HepG2 (cell line): ENCODE data around the gene GOLT1A. TPM values are rescaled to one million over a fixed set of nuclear protein-coding genes. Genes with fewer than 3 reads are reported as not detected.

Experiments
- ATF7-NPFF ChIP-seq: sonication (generic); formaldehyde crosslinking; IDR thresholded peaks from 2 replicates; pipeline ENCODE4 v1.8.1; 2023; ENCODE audit warnings: mild to moderate bottlenecking, low read depth, missing genetic modification reagents, moderate library complexity
- BRF2 ChIP-seq: sonication (generic); formaldehyde crosslinking; IDR thresholded peaks from 2 replicates; pipeline ENCODE4 v1.8.1; 2022; ENCODE audit warnings: mild to moderate bottlenecking, missing genetic modification reagents
- CHD2 ChIP-seq: IDR thresholded peaks from 2 replicates; pipeline ENCODE4 v1.6.1; 2011; ENCODE audit warnings: low read depth, low read length, improper control_type of control experiment
- FOXJ3 ChIP-seq: sonication (generic); formaldehyde crosslinking; IDR thresholded peaks from 2 replicates; pipeline ENCODE4 v1.4.0; 2020; ENCODE audit warnings: missing genetic modification reagents, mild to moderate bottlenecking, borderline replicate concordance
- HNRNPLL ChIP-seq: fragments of 200-400 bp; formaldehyde crosslinking; IDR thresholded peaks from 2 replicates; pipeline ENCODE4 v1.6.1; 2017; ENCODE audit warnings: mild to moderate bottlenecking, low read depth, low read length; ENCODE audit not compliant: poor library complexity, severe bottlenecking
- HOXA3 ChIP-seq: sonication (generic); formaldehyde crosslinking; IDR thresholded peaks from 2 replicates; pipeline ENCODE4 v1.5.0; 2020; ENCODE audit warnings: missing genetic modification reagents
- IKZF1 ChIP-seq: fragments of 450-650 bp; IDR thresholded peaks from 2 replicates; pipeline ENCODE4 v1.7.1; 2016
- RARG ChIP-seq: sonication (generic); formaldehyde crosslinking; IDR thresholded peaks from 2 replicates; pipeline ENCODE4 v1.4.0; 2020; ENCODE audit warnings: low read depth, mild to moderate bottlenecking, missing genetic modification reagents
- RBFOX2 ChIP-seq: fragments of 200-400 bp; formaldehyde crosslinking; IDR thresholded peaks from 2 replicates; pipeline ENCODE4 v1.6.1; 2017; ENCODE audit warnings: low read depth, mild to moderate bottlenecking, low read length
- RNF2 ChIP-seq: fragments of 450-650 bp; conservative IDR thresholded peaks from 2 replicates; pipeline ENCODE4 v1.6.1; 2016; ENCODE audit warnings: low read depth
- SCMH1 ChIP-seq: sonication (generic); formaldehyde crosslinking; IDR thresholded peaks from 2 replicates; pipeline ENCODE4 v1.9.0; 2021; ENCODE audit warnings: missing genetic modification reagents, mild to moderate bottlenecking, borderline replicate concordance
- SIN3A ChIP-seq: IDR thresholded peaks from 2 replicates; pipeline ENCODE4 v1.6.1; 2011; ENCODE audit warnings: low read depth, mild to moderate bottlenecking, control low read depth, low read length, borderline replicate concordance
- SNAI1 ChIP-seq: sonication (generic); formaldehyde crosslinking; IDR thresholded peaks from 2 replicates; pipeline ENCODE4 v1.5.0; 2020; ENCODE audit warnings: mild to moderate bottlenecking, missing genetic modification reagents, borderline replicate concordance
- ZNF143 ChIP-seq: sonication (generic); formaldehyde crosslinking; IDR thresholded peaks from 2 replicates; pipeline ENCODE4 v1.4.0; 2020; ENCODE audit warnings: missing genetic modification reagents
- ZNF180 ChIP-seq: sonication (generic); formaldehyde crosslinking; IDR thresholded peaks from 2 replicates; pipeline ENCODE4 v1.4.0; 2020; ENCODE audit warnings: low read depth, missing genetic modification reagents, borderline replicate concordance
- ZNF205 ChIP-seq: IDR thresholded peaks from 2 replicates; pipeline ENCODE4 v1.6.1; 2018; ENCODE audit warnings: missing biosample characterization, missing genetic modification reagents
- ZNF296 ChIP-seq: sonication (generic); formaldehyde crosslinking; conservative IDR thresholded peaks from 2 replicates; pipeline ENCODE4 v1.5.0; 2020; ENCODE audit warnings: mild to moderate bottlenecking, missing genetic modification reagents
- ZNF430 ChIP-seq: sonication (generic); formaldehyde crosslinking; IDR thresholded peaks from 2 replicates; pipeline ENCODE4 v1.9.0; 2021; ENCODE audit warnings: mild to moderate bottlenecking, missing genetic modification reagents
- ZNF660 ChIP-seq: sonication (generic); formaldehyde crosslinking; IDR thresholded peaks from 2 replicates; pipeline ENCODE4 v1.5.1; 2020; ENCODE audit warnings: mild to moderate bottlenecking, low read depth, missing genetic modification reagents, borderline replicate concordance
- polyA plus RNA-seq, 8 experiments: library from polyadenylated mRNA; depleted of rRNA in 3 of 8; stranded (reverse) in 7 of 8; unstranded in 1 of 8; fragments of >200 nt; fragmentation: Illumina TruSeq in 4 of 8; extraction: Trizol in 4 of 8; gene quantifications; 2 replicates each; pipeline versions ENCODE4 v1.2.1 to v1.2.3, GENCODE V29; 2011 to 2016; ENCODE audit warnings: low read depth in 4 of 8, missing spikeins in 1 of 8, mixed read lengths in 1 of 8; ENCODE audit not compliant: insufficient read depth in 1 of 8
- total RNA-seq, 5 experiments: library from RNA; depleted of rRNA; stranded (reverse); fragments of >200 nt; fragmentation: Illumina TruSeq; extraction: Trizol; gene quantifications; 2 replicates each; pipeline ENCODE4 v1.2.3, GENCODE V29; 2016; ENCODE audit warnings: low read depth in 1 of 5
- TF ChIP-seq, protein P1 (sequence below), 2 experiments: IDR thresholded peaks; 2 replicates each; pipeline ENCODE4 v1.6.1; 2011 to 2012; ENCODE audit warnings: low read length in 2 of 2, borderline replicate concordance in 1 of 2, low read depth in 1 of 2, mild to moderate bottlenecking in 1 of 2, moderate library complexity in 1 of 2
- TF ChIP-seq, protein P2 (sequence below): IDR thresholded peaks from 2 replicates; pipeline ENCODE4 v1.6.1; 2012; ENCODE audit warnings: inconsistent platforms
- TF ChIP-seq, protein P3 (sequence below): sonication (generic); formaldehyde crosslinking; IDR thresholded peaks from 2 replicates; pipeline ENCODE4 v1.8.0; 2022; ENCODE audit warnings: missing genetic modification reagents, mild to moderate bottlenecking, inconsistent platforms, borderline replicate concordance

GOLT1A gene
- total and polyA plus RNA-seq, 2 of the 13 experiments (the other 11 are each of a cell fraction or from before 2014, with no cell fraction given) = 25.8 to 28.0 TPM

- TF ChIP-seq, protein P1, sequence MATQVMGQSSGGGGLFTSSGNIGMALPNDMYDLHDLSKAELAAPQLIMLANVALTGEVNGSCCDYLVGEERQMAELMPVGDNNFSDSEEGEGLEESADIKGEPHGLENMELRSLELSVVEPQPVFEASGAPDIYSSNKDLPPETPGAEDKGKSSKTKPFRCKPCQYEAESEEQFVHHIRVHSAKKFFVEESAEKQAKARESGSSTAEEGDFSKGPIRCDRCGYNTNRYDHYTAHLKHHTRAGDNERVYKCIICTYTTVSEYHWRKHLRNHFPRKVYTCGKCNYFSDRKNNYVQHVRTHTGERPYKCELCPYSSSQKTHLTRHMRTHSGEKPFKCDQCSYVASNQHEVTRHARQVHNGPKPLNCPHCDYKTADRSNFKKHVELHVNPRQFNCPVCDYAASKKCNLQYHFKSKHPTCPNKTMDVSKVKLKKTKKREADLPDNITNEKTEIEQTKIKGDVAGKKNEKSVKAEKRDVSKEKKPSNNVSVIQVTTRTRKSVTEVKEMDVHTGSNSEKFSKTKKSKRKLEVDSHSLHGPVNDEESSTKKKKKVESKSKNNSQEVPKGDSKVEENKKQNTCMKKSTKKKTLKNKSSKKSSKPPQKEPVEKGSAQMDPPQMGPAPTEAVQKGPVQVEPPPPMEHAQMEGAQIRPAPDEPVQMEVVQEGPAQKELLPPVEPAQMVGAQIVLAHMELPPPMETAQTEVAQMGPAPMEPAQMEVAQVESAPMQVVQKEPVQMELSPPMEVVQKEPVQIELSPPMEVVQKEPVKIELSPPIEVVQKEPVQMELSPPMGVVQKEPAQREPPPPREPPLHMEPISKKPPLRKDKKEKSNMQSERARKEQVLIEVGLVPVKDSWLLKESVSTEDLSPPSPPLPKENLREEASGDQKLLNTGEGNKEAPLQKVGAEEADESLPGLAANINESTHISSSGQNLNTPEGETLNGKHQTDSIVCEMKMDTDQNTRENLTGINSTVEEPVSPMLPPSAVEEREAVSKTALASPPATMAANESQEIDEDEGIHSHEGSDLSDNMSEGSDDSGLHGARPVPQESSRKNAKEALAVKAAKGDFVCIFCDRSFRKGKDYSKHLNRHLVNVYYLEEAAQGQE (IDR thresholded peaks at IDR 0.05; ENCODE audit: borderline replicate concordance in 1 of 2, low read depth in 1 of 2, low read length in 2 of 2) = peak in 1 of 2 experiments; percentile 66; a peak in 1 of 4 replicates
- TF ChIP-seq RNF2 = no peak
- TF ChIP-seq HOXA3 (CRISPR knock-in tag) = peak; percentile 90
- TF ChIP-seq ZNF180 (CRISPR knock-in tag) = no peak
- TF ChIP-seq IKZF1 = no peak
- TF ChIP-seq, protein P2, sequence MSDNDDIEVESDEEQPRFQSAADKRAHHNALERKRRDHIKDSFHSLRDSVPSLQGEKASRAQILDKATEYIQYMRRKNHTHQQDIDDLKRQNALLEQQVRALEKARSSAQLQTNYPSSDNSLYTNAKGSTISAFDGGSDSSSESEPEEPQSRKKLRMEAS = peak; percentile 83
- no peak for TF ChIP-seq BRF2 (CRISPR knock-in tag)
- TF ChIP-seq CHD2 = no peak
- TF ChIP-seq ZNF296 = no peak
- no peak for TF ChIP-seq SNAI1 (CRISPR knock-in tag)
- no peak for TF ChIP-seq RARG
- peak; percentile 91; the same call in 1 of the 2 replicates for TF ChIP-seq ZNF430 (CRISPR knock-in tag)
- TF ChIP-seq ATF7-NPFF = no peak
- TF ChIP-seq SIN3A = peak; percentile 69; the same call in 1 of the 2 replicates
- TF ChIP-seq SCMH1 (CRISPR knock-in tag) = no peak
- TF ChIP-seq, protein P3, sequence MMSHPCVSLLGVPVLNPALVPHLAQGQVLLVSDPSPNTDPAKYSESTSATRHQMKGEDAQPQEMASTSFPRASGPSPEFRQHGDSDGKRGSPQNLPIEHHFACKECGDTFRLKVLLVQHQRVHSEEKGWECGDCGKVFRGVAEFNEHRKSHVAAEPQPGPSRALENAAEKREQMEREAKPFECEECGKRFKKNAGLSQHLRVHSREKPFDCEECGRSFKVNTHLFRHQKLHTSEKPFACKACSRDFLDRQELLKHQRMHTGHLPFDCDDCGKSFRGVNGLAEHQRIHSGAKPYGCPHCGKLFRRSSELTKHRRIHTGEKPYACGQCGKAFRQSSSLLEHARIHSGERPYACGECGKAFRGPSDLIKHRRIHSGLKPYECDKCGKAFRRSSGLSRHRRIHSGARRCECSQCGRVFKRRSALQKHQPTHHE (CRISPR knock-in tag) = no peak
- TF ChIP-seq ZNF660 (CRISPR knock-in tag) = no peak
- no peak for TF ChIP-seq HNRNPLL
- TF ChIP-seq ZNF205 (CRISPR knock-in tag) = 0 out of 2 replicates have a peak, but pooled peaks have one; percentile 52
- peak; percentile 88 for TF ChIP-seq FOXJ3
- no peak for TF ChIP-seq RBFOX2
- peak; percentile 78 for TF ChIP-seq ZNF143 (CRISPR knock-in tag)
Measured at GRCh38 chr1:204254031-204254661, 40.4 kb upstream of the GOLT1A start (continued).
